HG03159 (cell line): ENCODE results near the gene RCC2.

Experiments
- ATAC-seq: cut with Tn5 transposase; IDR thresholded peaks from one replicate; pipeline ENCODE4 v1.9.1; 2021; ENCODE audit warnings: mild to moderate bottlenecking, moderate library complexity; ENCODE audit not compliant: unreplicated experiment

RCC2 gene

DNA sequence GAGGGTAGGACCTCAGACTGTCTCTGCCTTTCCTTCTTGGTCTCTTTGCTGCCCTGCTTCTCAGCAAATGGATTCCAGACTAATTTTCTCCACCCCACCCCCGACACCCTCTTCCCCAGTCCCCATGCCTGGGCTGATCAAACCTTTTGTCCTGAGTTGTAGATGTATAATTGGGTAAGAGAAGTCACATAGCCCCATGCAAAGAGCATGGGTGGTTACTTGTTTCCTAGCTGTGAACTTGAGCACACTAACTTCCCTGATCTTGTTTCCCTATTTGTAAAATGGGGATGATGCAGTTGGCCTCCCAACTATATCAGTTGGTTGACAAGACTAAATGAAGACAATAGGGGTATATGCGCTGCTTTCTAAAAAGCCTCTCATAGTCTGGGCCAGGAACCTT lies 58.3 kb downstream of the RCC2 start:
- no peak for ATAC-seq

DNA sequence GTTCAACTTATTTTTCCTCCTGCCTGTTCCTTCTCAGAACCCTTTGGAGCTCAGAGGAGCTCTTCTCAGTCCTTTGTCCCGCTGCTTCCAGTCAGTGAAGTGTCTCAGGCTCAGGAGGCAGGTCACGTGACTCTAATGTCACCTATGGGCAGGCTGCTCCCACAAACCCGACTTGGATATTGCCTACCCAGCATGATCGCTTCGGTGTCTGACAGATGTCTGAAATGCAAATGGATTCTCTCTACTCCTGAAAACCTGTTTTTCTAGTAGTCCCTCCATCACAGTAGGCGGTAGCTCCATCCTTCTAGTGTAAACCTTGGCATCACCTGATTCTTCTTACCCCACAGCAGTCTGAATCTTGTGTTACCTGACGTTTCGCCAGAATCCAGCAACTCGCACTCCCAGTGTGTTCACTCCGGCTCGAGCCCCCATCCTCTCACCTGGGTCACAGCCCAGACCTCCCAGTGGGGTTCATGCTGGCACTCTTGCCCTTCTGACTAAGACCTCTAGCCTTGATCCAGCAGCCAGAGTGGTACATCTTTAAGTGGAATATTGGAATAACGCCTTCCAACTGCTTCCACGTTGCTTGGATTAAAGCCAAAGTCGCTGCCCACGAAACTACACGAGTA lies 62.0 kb downstream of the RCC2 start:
- no peak for ATAC-seq

DNA sequence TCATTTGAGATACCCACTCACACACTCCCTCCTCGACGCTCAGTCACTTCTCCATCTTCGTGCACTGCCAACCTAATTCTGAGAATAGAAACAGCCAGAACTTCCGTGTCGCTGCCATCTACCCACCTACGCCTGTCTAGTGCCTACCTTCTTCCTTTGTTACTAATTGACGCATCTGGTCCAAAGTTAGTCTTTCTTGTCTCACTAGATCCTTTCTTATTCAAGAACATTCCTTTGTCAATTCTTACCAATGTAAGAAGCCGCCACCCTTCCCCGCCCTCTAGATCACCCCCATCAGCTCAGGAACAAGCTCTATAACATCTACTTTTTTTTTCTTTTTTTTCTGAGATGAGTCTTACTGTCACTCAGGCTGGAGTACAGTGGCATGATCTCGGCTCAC lies 63.8 kb downstream of the RCC2 start:
- no peak for ATAC-seq

DNA sequence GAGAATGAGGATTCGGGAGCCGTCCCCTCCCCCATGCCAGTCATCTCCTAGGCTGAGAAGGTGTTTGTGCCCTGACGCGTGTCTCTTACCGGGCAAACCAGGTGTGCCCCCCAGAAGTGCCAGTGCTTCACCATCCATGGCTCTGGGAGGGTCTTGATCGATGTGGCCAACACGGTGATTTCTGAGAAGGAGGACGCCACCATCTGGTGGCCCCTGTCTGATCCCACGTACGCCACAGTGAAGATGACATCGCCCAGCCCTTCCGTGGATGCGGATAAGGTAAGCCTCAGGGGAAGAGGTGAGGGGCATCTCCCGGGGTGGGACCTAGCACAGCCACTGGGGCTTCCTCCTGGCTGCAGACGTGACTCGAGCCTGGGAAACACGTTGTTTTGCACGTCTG lies 66.5 kb downstream of the RCC2 start:
- no peak for ATAC-seq

DNA sequence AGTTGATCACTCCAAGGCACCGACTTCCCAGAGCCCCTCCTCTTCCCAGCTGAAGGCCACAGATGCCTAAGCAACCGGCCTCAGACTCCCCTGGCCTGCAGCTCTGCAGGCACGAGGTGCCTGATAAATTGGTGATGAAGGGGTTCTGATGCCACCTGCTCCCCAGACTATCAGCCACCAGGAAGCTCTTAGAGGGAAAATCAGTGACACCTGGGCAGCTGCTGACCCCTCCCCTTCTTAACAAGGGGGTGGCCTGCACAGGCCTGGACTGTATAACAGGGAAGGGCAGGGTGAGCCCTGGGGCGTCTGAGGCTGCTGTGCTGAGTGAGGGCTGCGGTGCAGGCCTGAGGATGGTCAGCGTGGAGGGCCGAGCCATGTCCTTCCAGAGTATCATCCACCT lies 67.6 kb downstream of the RCC2 start, which contains the start of gene PADI6:
Gene PADI6, plus strand, starts transcription at position 301 of the 400 bp plus-strand sequence. Its CDS starts 50 bp downstream, at position 351.
- ATAC-seq = no peak

DNA sequence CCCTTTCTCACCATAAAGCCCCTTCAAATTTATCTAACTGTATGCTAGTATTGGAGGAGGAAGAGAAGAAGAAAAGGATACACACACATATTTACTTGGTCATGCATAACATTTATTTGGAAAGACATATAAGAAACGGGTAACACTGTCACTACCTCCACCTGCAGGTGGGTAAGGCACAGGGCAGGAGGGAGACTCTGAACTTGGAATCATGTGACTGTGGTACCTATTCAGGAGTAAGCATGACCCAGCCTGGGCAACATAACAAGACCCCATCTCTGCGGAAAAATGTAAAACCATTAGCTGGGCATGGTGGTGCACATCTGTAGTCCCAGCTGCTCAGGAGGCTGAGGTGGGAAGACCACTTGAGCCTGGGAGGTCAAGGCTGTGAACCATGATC lies 68.9 kb downstream of the RCC2 start:
- no peak for ATAC-seq

DNA sequence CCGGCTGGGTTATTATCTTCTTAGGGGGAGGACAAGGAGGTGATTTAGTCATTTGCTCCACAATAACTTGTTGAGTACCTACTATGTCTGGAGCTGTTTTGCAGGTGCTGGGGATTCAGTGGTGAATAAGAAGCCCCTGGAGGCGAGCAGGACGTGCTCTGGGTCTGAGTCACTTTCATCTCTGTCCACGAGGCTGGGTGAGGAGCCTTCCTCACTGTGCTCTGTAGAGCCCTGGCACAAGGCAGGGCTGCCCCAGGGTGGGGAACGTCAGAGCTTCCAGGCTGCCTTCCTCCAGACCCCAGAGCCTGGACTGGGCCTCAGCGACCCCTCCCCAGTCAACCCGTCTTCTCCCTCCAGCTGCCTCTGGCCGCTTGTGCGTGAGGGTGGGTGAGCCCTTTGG lies 70.0 kb downstream of the RCC2 start:
- no peak for ATAC-seq

DNA sequence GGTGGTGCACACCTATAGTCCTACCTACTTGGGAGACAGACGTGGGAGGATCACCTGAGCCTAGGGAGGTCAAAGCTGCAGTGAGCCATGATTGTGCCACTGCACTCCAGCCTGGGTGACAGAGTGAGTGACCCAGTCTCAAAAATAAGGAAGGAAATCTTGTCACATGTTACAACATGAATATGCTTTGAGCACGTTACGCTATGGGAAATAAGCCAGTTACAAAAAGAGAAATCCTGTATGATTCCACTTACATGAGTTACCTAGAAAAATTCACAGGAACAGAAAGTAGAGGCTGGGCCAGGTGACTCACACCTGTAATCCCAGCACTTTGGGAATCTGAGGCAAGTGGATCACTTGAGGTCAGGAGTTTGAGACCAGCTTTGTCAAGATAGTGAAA lies 74.2 kb downstream of the RCC2 start:
- ATAC-seq = no peak

DNA sequence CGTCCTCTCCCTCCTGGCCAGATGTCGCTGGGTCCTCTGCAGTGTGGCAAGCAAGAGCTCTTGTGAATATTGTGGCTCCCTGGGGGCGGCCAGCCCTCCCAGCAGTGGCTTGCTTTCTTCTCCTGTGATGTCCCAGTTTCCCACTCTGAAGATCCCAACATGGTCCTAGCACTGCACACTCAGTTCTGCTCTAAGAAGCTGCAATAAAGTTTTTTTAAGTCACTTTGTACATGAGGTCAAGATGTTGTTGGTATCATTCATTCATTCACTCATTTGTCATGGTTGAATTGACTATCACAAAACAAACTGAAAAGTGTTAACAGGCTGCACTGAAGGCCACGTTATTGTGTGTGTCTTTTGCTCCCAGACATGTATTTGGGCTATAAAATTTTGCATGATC lies 75.7 kb downstream of the RCC2 start:
- no peak for ATAC-seq

DNA sequence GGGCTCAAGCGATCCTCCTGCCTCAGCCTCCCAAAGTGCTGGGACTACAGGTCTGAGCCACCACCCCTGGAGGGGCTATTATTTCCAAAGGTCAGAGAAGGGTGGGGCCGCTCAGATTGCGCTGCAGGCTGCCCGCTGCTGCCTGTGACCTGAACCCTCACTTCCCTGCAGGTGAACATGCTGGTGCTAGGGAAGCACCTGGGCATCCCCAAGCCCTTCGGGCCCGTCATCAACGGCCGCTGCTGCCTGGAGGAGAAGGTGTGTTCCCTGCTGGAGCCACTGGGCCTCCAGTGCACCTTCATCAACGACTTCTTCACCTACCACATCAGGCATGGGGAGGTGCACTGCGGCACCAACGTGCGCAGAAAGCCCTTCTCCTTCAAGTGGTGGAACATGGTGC lies 76.1 kb downstream of the RCC2 start:
- no peak for ATAC-seq

DNA sequence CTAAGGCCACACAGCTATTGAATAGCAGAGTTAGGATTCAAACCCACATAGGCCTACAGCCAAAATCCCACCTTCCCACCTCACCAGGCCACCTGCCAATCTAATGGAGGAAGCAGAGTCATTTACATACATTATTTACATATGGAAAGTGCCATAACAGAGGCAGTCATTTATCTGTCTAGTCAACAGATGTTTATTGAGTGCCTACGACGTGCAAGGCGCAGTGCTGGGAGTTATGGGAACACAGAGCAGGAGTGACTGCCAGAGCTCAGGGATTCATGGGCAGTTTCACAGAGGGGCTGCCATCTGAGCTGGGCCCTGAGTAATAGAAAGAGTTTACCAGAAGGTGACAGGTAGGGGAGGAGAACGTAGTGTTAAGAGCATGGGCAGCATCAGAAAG lies 77.8 kb downstream of the RCC2 start:
- no peak for ATAC-seq

DNA sequence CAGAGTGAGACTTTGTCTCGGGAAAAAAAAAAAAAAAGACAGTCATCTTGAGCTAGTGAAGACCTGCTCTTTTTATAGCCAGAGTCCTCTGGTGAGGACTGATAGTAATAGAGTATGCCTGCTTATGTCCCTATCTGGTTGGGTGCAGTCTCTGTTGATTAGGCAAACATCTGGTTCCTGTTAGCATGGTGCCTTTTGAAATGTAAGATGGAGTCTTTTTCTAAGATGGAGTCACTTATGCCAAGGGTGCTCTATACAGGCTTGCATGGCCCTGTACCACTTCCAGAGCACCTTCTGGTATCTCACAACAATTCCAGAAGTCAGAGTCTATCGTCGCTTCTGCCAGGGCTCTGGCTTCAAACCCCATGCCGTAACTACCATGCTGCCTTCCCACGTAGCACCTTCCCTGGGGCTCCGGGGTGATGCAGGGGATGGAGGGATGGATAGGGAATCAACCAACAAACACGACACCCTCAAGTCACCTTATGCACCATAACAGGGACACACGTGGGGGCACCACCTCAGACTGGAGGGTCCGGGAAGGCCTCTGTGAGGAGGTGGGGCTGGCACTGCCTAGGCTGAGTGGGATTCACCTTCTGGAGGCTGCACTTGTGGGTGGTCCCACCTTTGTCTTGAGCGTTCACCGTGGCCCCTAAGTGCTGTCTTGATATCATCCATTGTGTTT lies 79.1 kb downstream of the RCC2 start:
- no peak for ATAC-seq

DNA sequence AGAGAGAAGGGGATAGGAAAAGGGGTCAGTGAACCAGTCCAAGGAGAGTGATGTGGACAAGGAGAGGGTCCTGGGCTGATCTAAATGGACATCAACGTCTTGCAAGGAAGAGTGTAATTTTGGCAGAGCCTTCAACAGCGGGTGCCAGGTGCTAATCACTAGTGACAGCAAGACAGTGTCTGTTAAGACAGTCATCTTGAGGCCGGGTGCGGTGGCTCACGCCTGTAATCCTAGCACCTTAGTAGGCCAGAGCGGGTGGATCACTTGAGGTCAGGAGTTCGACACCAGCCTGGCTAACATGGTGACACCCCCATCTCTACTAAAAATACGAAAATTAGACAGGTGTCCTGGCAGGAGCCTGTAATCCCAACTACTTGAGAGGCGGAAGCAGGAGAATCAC lies 79.7 kb downstream of the RCC2 start:
- ATAC-seq = no peak

DNA sequence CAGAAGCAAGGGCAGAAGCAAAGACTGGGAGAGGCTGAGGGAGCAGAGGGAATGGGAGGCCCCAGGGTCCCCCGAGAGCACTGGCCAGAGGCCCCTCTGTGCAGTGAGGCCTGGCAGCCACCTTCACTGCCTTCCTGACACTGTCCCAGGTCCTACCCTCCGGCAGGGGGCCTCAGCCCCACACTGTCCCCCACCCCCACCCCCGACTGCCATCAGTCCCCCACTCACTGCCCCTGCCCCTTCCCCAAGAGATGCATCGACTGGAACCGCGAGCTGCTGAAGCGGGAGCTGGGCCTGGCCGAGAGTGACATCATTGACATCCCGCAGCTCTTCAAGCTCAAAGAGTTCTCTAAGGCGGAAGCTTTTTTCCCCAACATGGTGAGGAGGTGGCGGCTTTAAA lies 80.4 kb downstream of the RCC2 start:
- no peak for ATAC-seq

DNA sequence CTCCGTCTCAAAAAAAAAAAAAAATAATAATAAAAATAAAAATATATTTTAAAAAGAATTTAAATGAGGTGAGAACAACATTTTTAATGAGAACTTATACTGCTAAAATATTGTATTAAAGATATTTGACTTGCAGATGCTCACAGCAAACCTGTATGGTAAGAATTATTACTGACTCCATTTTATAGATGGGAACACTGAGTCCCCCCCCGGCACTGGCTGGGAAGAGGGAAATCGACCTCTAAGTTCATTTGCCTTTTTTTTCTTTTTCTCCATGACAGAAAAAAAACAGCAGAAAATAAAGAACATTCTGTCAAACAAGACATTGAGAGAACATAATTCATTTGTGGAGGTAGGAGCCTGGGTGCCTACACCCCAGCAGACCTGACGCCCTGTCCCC lies 80.9 kb downstream of the RCC2 start:
- no peak for ATAC-seq
